ENCODE data around the gene TNRC6A. TPM values are rescaled to one million over a fixed set of nuclear protein-coding genes. Genes with fewer than 3 reads are reported as not detected.

Gene TNRC6A
- total RNA-seq, 1 donor from 2014 or later: 46.5 TPM

- no peak overlapping the region for H3K27ac ChIP-seq
- H3K36me3 ChIP-seq: peaks cover 59% of the 10 kb centered on the region
- no peak overlapping the region for H3K4me3 ChIP-seq
- ATAC-seq (peak; percentile 56), DNase-seq (no peak)
- no peaks in the 10 kb centered on the region for H3K4me1 ChIP-seq
- intact Hi-C loops (cut with DNase I): no loop called here
- no peak for TF ChIP-seq CTCF (IDR thresholded peaks at IDR 0.05)
- H3K27me3 ChIP-seq: no peaks in the 10 kb centered on the region
- no peaks in the 10 kb centered on the region for H3K9me3 ChIP-seq
Observed at GRCh38 chr16:24826096-24826690, 96.7 kb downstream of the TNRC6A start.

GRCh38 chr16:24826817-24827566, 97.5 kb downstream of the TNRC6A start:
- intact Hi-C loops (cut with DNase I): no loop called here
- no peak for DNase-seq
- H3K4me1 ChIP-seq: no peaks in the 10 kb centered on the region
- H3K27me3 ChIP-seq: no peaks in the 10 kb centered on the region
- H3K36me3 ChIP-seq: peaks cover 51% of the 10 kb centered on the region
- no peaks in the 10 kb centered on the region for H3K9me3 ChIP-seq
- ATAC-seq: no peak
- no peak overlapping the region for H3K4me3 ChIP-seq
- TF ChIP-seq CTCF (IDR thresholded peaks at IDR 0.05): no peak
- H3K27ac ChIP-seq: no peak overlapping the region

GRCh38 chr16:24829153-24829552, 99.7 kb downstream of the TNRC6A start:
- intact Hi-C loops (cut with DNase I): no loop called here
- TF ChIP-seq CTCF (IDR thresholded peaks at IDR 0.05): no peak
- Histone ChIP-seq H3K9me3 (no peaks in the 10 kb centered on the region), H3K4me1 (no peaks in the 10 kb centered on the region), H3K27ac (no peak overlapping the region), H3K27me3 (no peaks in the 10 kb centered on the region), H3K4me3 (no peak overlapping the region), H3K36me3 (peaks cover 33% of the 10 kb centered on the region)
- ATAC-seq (no peak), DNase-seq (no peak)

GRCh38 chr16:24833352-24833751, 103.9 kb downstream of the TNRC6A start:
- Histone ChIP-seq H3K27ac (no peak overlapping the region), H3K4me3 (no peak overlapping the region), H3K9me3 (no peaks in the 10 kb centered on the region), H3K36me3 (peaks cover 6% of the 10 kb centered on the region), H3K4me1 (no peaks in the 10 kb centered on the region), H3K27me3 (no peaks in the 10 kb centered on the region)
- no peak for TF ChIP-seq CTCF (IDR thresholded peaks at IDR 0.05)
- intact Hi-C loops (cut with DNase I): no loop called here
- ATAC-seq (no peak), DNase-seq (no peak)

GRCh38 chr16:24834459-24835335, 105.2 kb downstream of the TNRC6A start:
- ATAC-seq (peak; percentile 65), DNase-seq (no peak)
- no peaks in the 10 kb centered on the region for H3K27me3 ChIP-seq
- no peaks in the 10 kb centered on the region for H3K9me3 ChIP-seq
- H3K36me3 ChIP-seq: no peaks in the 10 kb centered on the region
- peak; percentile 45 for TF ChIP-seq CTCF (IDR thresholded peaks at IDR 0.05)
- H3K4me1 ChIP-seq: peaks cover 6% of the 10 kb centered on the region
- H3K4me3 ChIP-seq: no peak overlapping the region
- no peak overlapping the region for H3K27ac ChIP-seq
- intact Hi-C loops (cut with DNase I): no loop called here
